Measurements from ENCODE around the gene CDH22. TPM values are rescaled to one million over a fixed set of nuclear protein-coding genes. Genes with fewer than 3 reads are reported as not detected.

The CDH22 gene
- total RNA-seq, 3 donors from 2014 or later, result 0.13 to 0.32 (median 0.19) TPM

GRCh38 chr20:46304361-46304760, 3.9 kb downstream of the CDH22 start:
- DNase-seq, result no peak
- TF ChIP-seq CTCF (IDR thresholded peaks at IDR 0.05), result no peak
- H3K4me3 ChIP-seq, result no peak overlapping the region
- H3K36me3 ChIP-seq (ENCODE audit: low read depth), result no peaks in the 10 kb centered on the region
- peaks cover 9% of the 10 kb centered on the region for H3K4me1 ChIP-seq (ENCODE audit: low read depth)
- ATAC-seq, result no peak
- H3K9me3 ChIP-seq, result no peaks in the 10 kb centered on the region
- intact Hi-C loops (cut with DNase I, micrococcal nuclease), result no loop called here

GRCh38 chr20:46303176-46303956, 4.9 kb downstream of the CDH22 start:
- DNase-seq (no peak), ATAC-seq (no peak)
- intact Hi-C loops (cut with DNase I, micrococcal nuclease), result no loop called here
- no peaks in the 10 kb centered on the region for H3K36me3 ChIP-seq (ENCODE audit: low read depth)
- peaks cover 9% of the 10 kb centered on the region for H3K4me1 ChIP-seq (ENCODE audit: low read depth)
- H3K4me3 ChIP-seq, result no peak overlapping the region
- no peak for TF ChIP-seq CTCF (IDR thresholded peaks at IDR 0.05)
- no peaks in the 10 kb centered on the region for H3K9me3 ChIP-seq

GRCh38 chr20:46302106-46302505, 6.2 kb downstream of the CDH22 start:
- intact Hi-C loops (cut with DNase I, micrococcal nuclease), result no loop called here
- Histone ChIP-seq H3K36me3 (ENCODE audit: low read depth) (no peaks in the 10 kb centered on the region), H3K4me1 (ENCODE audit: low read depth) (peaks cover under 1% of the 10 kb centered on the region), H3K4me3 (no peak overlapping the region), H3K9me3 (no peaks in the 10 kb centered on the region)
- DNase-seq, result no peak
- ATAC-seq, result no peak
- TF ChIP-seq CTCF (IDR thresholded peaks at IDR 0.05), result no peak

- DNase-seq, result no peak
- no peak for TF ChIP-seq CTCF (IDR thresholded peaks at IDR 0.05)
- intact Hi-C loops (cut with DNase I, micrococcal nuclease), result no loop called here
- Histone ChIP-seq H3K4me1 (ENCODE audit: low read depth) (no peaks in the 10 kb centered on the region), H3K36me3 (ENCODE audit: low read depth) (no peaks in the 10 kb centered on the region), H3K9me3 (no peaks in the 10 kb centered on the region), H3K4me3 (no peak overlapping the region)
- ATAC-seq, result no peak
Observed at GRCh38 chr20:46300281-46300680, 8.0 kb downstream of the CDH22 start.

- intact Hi-C loops (cut with DNase I, micrococcal nuclease), result no loop called here
- ATAC-seq (no peak), DNase-seq (no peak)
- Histone ChIP-seq H3K36me3 (ENCODE audit: low read depth) (no peaks in the 10 kb centered on the region), H3K4me1 (ENCODE audit: low read depth) (no peaks in the 10 kb centered on the region), H3K4me3 (no peak overlapping the region), H3K9me3 (no peaks in the 10 kb centered on the region)
- TF ChIP-seq CTCF (IDR thresholded peaks at IDR 0.05), result no peak
Observed at GRCh38 chr20:46299078-46299477, 9.2 kb downstream of the CDH22 start.

Measured in mucosa of descending colon (tissue), 3 donors.